Activated naive CD8-positive, alpha-beta T cell (primary cell): Measurements from ENCODE around the gene SRBD1.
A peak's percentile ranks its signal among the peaks of the same experiment; 100 is the strongest.

Experiments
- H3K27ac Mint-ChIP-seq: one replicate; pipeline ENCODE4 v1.8.0; 2021; ENCODE audit warnings: mixed read lengths
- H3K27me3 Mint-ChIP-seq: one replicate; pipeline ENCODE4 v1.8.0; 2021; ENCODE audit warnings: mixed read lengths
- H3K36me3 Mint-ChIP-seq: one replicate; pipeline ENCODE4 v1.8.0; 2021; ENCODE audit warnings: mixed read lengths
- H3K4me1 Mint-ChIP-seq: one replicate; pipeline ENCODE4 v1.8.0; 2021; ENCODE audit warnings: low read depth, mixed read lengths
- H3K4me3 Mint-ChIP-seq: one replicate; pipeline ENCODE4 v1.8.0; 2021; ENCODE audit warnings: mild to moderate bottlenecking, mixed read lengths
- H3K9me3 Mint-ChIP-seq: one replicate; pipeline ENCODE4 v1.8.0; 2021; ENCODE audit warnings: low read depth, mixed read lengths

The SRBD1 gene

DNA sequence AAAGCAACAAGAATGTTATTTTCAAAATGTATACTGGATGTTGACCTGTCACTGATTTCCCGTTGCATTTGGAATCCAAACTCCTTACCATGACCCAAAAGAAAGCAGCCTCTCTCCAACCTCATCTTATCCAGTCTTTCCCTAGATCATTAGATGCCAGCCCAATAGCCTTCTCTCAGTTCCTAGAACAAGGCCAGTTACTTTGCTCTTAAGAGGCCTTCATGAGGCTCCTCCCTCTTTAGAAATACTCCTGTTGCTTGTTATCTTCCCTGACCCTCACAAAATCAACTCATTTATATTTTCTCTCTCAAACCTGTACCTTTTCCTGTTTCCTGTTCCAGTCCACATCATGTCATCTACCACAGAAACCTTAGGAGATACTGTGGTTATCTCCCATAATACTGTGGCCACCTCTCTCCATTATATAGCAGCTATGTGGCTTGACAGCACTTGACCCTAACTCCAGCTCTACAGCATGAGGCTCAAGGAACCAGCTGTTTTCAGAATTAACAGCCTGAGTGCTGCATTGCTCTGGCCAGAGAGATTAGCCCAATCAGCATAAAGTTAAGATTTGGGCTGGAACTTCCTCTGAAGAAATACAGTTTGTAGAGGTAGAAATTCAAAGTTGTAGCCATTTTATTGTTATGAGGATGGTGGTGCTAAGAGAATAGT lies 22.8 kb downstream of the SRBD1 start:
- no peaks in the 10 kb centered on the region for H3K27me3 Mint-ChIP-seq
- peaks cover 14% of the 10 kb centered on the region for H3K36me3 Mint-ChIP-seq
- H3K4me3 Mint-ChIP-seq, result no peak overlapping the region
- H3K27ac Mint-ChIP-seq, result peak overlapping the region; percentile 9
- no peaks in the 10 kb centered on the region for H3K9me3 Mint-ChIP-seq
- peaks cover 34% of the 10 kb centered on the region for H3K4me1 Mint-ChIP-seq

DNA sequence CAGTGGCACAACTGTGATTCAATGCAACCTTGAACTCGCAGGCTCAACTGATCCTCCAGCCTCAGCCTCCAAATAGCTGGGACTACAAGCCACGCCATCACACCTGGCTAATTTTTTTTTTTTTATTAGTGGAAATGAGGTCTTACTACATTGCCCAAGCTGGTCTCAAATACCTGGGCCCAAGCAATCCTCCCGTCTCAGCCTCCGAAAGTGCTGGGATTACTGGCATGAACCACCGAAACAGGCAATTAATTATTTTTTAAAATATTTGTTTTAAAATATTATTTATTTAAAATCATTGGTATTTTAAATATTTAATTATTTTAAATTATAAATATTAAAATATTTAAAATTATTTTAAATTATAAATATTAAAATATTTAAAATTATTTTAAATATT lies 24.5 kb downstream of the SRBD1 start:
- no peak overlapping the region for H3K4me3 Mint-ChIP-seq
- H3K27me3 Mint-ChIP-seq, result no peaks in the 10 kb centered on the region
- H3K9me3 Mint-ChIP-seq, result no peaks in the 10 kb centered on the region
- peaks cover 10% of the 10 kb centered on the region for H3K36me3 Mint-ChIP-seq
- H3K27ac Mint-ChIP-seq, result no peak overlapping the region
- H3K4me1 Mint-ChIP-seq, result peaks cover 31% of the 10 kb centered on the region

DNA sequence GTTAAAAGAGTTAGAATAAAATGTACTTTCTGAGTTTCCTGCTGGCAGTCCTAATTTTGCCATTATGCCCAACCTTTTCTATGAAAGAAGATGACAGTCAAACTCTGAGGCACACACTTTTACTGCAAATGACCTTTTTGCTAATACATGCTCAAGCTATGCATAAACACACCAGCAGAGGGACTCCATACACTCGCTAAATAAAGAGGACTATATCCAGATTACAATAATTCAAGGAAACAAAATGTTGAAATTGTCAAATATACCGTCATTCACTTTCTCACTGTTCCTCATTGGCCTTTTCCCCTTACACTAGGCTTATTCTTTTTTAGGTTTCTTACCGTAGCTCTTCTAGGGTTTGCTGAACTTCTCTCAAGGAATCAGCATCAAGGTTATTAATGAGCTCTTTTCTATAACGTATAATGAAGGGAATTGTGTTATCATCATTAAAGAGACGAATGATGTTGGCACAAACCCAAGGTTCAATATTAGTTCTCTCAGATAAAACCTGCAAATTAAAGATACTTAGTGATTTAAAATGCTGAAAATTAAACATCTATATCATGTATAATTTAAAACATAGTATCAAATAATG lies 25.7 kb downstream of the SRBD1 start:
- Mint-ChIP-seq H3K4me1 (peaks cover 27% of the 10 kb centered on the region), H3K36me3 (peaks cover 5% of the 10 kb centered on the region), H3K27ac (no peak overlapping the region), H3K4me3 (no peak overlapping the region), H3K27me3 (no peaks in the 10 kb centered on the region), H3K9me3 (no peaks in the 10 kb centered on the region)

DNA sequence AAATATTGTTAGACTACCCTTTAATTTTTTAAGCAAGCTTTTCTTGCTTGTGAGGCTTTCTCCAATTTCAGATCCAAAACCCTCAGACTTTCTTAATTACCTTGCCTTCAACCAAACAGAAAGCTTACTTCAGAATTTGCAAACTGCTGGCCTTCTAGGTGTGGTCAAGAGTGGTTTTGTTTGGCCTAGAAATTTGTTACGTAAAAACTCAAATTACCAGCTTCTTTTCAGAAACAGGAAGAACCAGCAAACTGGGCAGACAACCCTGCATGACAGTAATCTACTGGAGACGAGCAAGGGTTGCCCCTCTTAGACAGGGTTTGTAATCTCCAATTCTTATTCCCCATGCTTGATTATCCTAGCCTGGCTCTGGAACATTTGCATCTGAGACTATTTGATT lies 27.1 kb downstream of the SRBD1 start:
- Mint-ChIP-seq H3K27me3 (no peaks in the 10 kb centered on the region), H3K27ac (no peak overlapping the region), H3K4me3 (no peak overlapping the region), H3K9me3 (no peaks in the 10 kb centered on the region), H3K4me1 (peaks cover 17% of the 10 kb centered on the region), H3K36me3 (peaks cover 5% of the 10 kb centered on the region)

DNA sequence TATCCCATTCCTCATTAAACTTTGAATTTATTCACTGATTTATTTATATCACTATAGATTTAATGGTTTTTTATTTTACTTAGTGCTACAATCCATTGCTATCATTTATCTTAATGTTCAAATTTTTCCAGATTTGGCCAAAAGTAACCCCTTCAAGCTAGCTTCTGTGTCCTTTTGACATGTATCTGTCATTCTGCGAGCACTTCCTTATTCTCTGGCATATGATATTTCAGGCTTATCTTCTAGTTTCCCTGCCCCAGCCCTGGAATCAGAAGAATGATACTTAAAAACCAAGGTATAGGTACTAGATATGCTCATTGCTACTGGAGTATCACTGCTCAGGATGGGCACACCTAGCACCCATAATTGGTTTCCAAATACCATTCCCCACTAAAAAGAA lies 28.5 kb downstream of the SRBD1 start:
- Mint-ChIP-seq H3K9me3 (no peaks in the 10 kb centered on the region), H3K27me3 (no peaks in the 10 kb centered on the region), H3K4me1 (peaks cover 2% of the 10 kb centered on the region), H3K36me3 (peaks cover 8% of the 10 kb centered on the region), H3K4me3 (no peak overlapping the region), H3K27ac (no peak overlapping the region)

DNA sequence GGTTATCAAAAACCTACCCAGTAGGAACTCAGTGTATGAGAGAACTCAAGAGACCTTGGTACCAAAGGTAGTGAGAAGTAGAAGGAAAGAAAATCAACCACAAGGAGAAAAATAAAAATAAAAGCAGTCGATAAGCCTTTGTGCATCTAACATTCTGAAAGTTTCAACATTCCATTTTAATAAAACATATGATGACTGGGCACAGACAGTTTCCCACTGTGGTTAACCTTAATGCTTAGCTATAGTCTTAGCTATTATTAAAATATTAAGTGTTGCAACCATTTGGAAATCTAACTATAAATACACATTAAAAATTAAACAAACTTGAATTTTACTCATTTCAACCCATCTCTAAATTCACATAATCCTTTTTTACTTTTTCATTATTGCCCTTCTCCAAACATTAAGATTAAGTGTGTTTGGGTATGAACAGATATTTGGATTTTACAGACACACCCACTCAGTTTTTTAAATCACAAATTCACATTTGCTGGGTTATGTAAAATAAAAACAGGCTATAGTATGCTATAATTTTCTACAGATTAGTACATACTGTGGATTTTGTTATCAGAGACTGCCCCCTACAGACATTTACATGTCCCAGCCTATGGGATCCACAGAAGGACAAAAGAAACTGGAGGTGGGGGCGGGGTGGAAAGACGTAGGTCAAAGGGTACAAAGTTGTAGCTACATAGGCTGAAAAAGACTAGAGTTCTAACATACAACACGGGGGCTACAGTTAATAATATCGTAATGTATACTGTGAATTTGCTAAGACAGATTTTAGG lies 32.8 kb downstream of the SRBD1 start:
- Mint-ChIP-seq H3K4me3 (no peak overlapping the region), H3K4me1 (no peaks in the 10 kb centered on the region), H3K9me3 (no peaks in the 10 kb centered on the region), H3K27me3 (no peaks in the 10 kb centered on the region), H3K27ac (no peak overlapping the region), H3K36me3 (peaks cover 14% of the 10 kb centered on the region)

DNA sequence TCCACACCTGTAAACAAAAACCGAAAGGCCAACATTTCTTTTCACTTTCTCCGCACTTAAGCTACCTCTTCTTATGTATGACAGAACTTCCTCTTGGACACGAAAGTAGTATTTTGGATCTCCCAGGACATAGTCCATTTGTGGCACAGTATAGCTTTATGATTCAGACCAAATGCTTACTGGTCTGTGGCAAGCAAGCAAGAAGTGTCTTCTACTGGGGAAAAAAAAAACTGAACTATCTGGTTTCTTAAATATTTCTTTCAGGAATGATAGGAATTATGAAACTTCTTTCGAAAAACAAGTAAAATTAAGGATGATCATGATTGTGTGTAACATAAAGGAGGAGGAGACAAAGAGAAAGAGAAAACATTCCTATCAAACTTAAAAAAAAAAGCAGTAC lies 33.6 kb downstream of the SRBD1 start:
- Mint-ChIP-seq H3K4me1 (no peaks in the 10 kb centered on the region), H3K9me3 (no peaks in the 10 kb centered on the region), H3K27me3 (no peaks in the 10 kb centered on the region), H3K36me3 (peaks cover 17% of the 10 kb centered on the region), H3K27ac (no peak overlapping the region), H3K4me3 (no peak overlapping the region)

DNA sequence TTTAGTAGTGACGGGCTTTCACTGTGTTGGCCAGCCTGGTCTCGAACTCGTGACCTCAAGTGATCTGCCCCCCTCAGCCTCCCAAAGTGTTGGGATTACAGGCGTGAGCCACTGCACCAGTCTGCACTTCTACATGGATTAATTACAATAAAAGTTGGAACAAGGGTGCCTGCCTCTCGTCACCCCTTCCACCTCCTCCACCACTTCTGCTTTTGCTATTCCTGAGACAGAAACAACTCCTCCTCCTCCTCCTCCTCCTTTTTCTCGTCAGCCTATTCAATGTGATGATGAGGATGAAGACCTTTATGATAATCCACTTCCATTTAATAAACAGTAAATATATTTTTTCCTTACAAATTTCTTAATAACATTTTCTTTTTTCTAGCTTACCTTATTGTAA lies 35.2 kb downstream of the SRBD1 start:
- no peaks in the 10 kb centered on the region for H3K9me3 Mint-ChIP-seq
- no peaks in the 10 kb centered on the region for H3K27me3 Mint-ChIP-seq
- no peak overlapping the region for H3K4me3 Mint-ChIP-seq
- peaks cover 17% of the 10 kb centered on the region for H3K36me3 Mint-ChIP-seq
- H3K4me1 Mint-ChIP-seq, result no peaks in the 10 kb centered on the region
- no peak overlapping the region for H3K27ac Mint-ChIP-seq

DNA sequence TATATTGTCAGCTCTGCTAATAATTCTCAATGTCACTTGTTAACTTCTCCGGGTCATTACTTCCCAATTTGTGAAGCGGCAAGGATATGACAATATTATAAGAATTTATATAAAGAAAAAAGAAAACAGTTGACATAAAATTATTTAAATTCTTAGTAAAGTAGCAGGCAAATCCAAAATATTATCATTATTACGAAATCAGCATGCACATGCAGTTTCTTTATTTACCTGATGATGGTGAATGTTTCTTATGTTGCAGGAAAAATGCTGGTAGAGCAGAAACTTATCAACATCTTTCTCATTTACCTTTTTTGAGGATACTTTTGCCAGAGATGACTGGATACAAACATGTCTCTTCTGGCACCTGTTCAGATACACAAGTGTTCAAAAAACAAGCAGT lies 38.1 kb downstream of the SRBD1 start:
- Mint-ChIP-seq H3K4me3 (no peak overlapping the region), H3K36me3 (peaks cover 26% of the 10 kb centered on the region), H3K4me1 (peaks cover 9% of the 10 kb centered on the region), H3K27ac (no peak overlapping the region), H3K9me3 (no peaks in the 10 kb centered on the region), H3K27me3 (no peaks in the 10 kb centered on the region)

DNA sequence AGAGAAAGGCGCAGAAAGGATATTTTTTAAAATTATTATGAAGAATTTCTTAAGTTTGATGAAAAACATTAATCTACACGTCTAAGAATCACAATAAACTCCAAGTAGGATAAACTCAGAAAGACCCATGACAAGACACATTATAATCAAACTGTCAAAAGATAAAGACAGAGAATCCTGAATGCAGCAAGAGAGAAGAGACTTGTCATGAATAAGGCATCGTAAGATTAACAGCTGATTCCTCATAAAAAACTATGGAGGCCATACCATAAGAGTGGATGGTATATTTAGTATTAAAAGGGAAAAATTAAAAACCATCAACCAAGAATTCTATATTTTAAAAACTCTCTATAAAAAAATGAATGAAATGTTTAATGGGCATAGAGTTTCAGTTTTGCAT lies 39.1 kb downstream of the SRBD1 start:
- Mint-ChIP-seq H3K4me1 (peaks cover 18% of the 10 kb centered on the region), H3K9me3 (no peaks in the 10 kb centered on the region), H3K36me3 (peaks cover 27% of the 10 kb centered on the region), H3K4me3 (no peak overlapping the region), H3K27ac (no peak overlapping the region), H3K27me3 (no peaks in the 10 kb centered on the region)

DNA sequence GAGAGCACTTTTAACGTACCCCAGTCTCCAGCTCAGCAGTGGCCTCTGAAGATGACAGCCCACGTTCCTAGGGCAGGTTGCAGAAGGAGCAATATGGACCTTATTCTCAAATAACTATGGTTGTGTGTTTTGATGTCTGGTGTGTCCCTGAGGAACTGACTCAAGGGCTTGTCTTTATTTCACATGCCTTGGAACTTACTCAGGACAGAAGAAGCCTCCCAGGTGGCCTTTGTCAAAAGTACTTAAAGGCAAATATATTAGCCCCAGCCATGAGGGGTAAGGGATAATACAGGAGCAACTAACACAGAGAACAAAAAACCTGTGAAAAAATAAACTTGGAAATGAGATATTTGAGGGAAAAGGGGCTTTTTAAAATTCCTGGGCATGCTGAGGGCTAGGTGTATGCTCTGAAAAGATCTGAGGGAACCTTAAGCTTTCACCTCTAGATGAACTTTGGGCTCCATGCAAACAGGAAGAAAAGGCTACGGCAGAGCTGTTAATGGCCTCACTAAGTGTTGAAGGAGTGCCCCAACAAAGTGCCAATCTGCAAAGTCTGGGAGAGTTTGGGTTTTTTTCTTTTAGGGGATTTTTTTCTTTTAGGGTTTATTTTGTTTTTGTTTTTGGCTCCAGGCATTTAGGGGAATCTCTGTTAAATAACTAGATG lies 40.3 kb downstream of the SRBD1 start:
- no peaks in the 10 kb centered on the region for H3K27me3 Mint-ChIP-seq
- peaks cover 27% of the 10 kb centered on the region for H3K36me3 Mint-ChIP-seq
- H3K9me3 Mint-ChIP-seq, result no peaks in the 10 kb centered on the region
- H3K4me3 Mint-ChIP-seq, result no peak overlapping the region
- H3K4me1 Mint-ChIP-seq, result peaks cover 24% of the 10 kb centered on the region
- no peak overlapping the region for H3K27ac Mint-ChIP-seq

DNA sequence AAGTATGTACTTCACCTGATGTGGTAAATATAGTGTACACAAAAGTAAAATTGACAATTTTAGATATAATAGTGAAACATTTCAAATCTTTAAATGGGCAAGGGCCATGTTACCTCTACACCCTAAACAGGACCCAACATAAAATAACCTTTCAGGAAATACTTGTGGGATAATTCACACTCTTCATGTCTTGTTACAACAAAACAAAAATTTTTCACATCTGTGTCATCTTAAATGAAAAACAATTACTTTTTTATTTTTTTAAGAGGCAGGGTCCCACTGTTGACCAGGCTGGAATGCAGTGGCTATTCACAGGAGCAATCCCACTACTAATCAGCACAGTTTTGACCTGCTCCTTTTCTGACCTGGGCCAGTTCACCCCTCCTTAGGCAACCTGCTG lies 42.1 kb downstream of the SRBD1 start:
- Mint-ChIP-seq H3K36me3 (peaks cover 36% of the 10 kb centered on the region), H3K4me3 (no peak overlapping the region)

DNA sequence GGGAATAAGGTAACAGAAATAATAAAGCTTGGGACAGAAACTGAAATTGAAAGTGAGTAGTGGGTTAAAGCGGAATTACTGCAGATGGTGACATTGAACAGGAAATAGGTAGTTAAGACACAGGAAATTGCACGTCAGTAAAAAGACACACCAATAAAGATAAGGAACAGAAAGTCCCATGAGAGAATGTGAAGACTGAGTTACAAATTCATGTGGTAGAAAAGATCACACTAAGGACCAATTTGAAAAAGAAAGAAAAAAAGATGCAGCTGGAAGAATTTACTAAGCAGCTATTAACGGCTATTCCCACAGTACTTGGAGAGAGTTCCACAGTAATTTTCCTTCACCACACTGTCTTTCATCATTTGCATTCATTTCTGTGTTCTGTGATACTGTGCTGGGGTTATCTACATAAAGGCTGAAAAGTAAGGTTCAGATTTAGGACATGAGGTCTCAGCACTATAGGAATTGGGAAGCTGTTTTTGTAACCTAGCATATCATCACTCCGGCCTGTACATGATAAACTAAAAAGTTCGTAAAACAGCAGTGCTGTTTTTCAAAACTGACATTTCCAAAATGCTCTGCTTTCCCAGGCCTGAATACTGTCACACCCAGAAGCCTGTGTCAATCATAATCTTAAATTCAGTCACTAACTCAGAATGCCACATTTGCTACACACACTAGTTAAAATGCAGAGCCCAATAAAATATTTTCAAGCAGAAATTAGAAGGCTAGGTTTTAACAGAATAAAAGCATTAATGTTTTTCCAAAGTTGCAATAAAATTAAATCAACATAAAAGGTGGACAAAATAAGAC lies 42.9 kb downstream of the SRBD1 start:
- Mint-ChIP-seq H3K4me1 (peaks cover 41% of the 10 kb centered on the region), H3K9me3 (no peaks in the 10 kb centered on the region), H3K4me3 (peak overlapping the region; percentile 94), H3K27ac (peak overlapping the region; percentile 94), H3K27me3 (no peaks in the 10 kb centered on the region), H3K36me3 (peaks cover 34% of the 10 kb centered on the region)

More for the DNA sequence above, 42.1 kb downstream of the SRBD1 start:
- Mint-ChIP-seq H3K27ac (peak overlapping the region; percentile 52), H3K27me3 (no peaks in the 10 kb centered on the region), H3K9me3 (no peaks in the 10 kb centered on the region), H3K4me1 (peaks cover 37% of the 10 kb centered on the region)

DNA sequence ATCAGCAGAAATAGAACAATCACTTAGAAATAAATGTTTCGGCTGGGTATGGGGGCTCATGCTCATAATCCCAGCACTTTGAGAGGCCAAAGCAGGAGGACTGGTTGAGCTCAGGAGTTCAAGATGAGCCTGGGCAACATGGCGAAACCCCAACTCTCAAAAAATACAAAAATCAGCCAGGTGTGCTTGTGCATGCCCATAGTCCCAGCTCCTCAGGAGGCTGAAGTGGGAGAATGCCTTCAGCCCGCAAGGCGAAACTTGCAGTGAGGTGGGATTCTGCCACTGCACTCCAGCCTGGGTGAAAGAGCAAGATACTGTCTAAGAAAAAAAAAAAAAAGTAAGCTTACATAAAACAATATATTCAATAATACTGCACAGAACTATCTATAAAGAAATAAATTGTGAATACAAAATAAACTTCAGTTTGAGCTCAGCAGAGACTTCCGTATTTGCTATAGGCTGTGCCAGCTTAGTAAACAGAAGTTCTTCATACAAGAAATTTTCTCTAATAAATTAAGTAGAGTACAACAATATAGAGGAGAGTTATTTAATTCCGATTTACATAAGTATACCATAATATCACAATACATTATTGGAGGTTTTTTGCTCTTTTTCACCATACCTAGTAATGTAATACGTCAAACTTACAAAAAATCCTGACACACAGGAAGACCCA lies 43.6 kb downstream of the SRBD1 start:
- peaks cover 30% of the 10 kb centered on the region for H3K36me3 Mint-ChIP-seq
- H3K9me3 Mint-ChIP-seq, result no peaks in the 10 kb centered on the region
- H3K27me3 Mint-ChIP-seq, result no peaks in the 10 kb centered on the region
- peak overlapping the region; percentile 94 for H3K27ac Mint-ChIP-seq
- peak overlapping the region; percentile 94 for H3K4me3 Mint-ChIP-seq
- peaks cover 41% of the 10 kb centered on the region for H3K4me1 Mint-ChIP-seq
